ENCODE measurements around the gene ICE2. TPM values are rescaled to one million over a fixed set of nuclear protein-coding genes. Genes with fewer than 3 reads are reported as not detected.

ICE2 gene
- polyA plus RNA-seq, 1 of the 3 experiments (the other 2 are of a cell fraction) = 19.0 TPM

DNA sequence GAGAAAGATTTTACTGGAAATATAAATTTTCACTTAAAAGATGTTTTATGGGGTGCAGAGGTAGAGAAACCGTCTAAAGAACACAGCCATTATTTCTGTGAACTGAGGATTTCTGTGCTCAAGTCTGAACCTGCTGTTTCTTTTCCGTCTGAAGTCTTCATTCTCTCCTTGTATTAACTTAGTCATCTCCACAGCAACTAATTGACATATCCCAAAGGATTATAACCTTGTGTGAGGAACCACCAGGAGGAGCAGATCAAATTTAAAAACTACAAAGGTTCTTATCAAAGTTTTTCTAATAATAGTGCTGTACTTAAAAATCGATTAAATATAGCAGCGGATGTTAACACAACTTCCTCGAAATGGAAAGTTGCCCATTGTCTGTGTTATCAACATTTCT lies 31.1 kb upstream of the ICE2 start:
- H3K9ac ChIP-seq = no peak overlapping the region
- POLR2A ChIA-PET = no interaction called here
- CTCF ChIA-PET = interaction anchor here (0.7 to 10.8 kb wide), 4 partner anchors 8 to 95 kb away, joined by 3 to 99 read pairs (median 4); no protein-coding TSS in a partner anchor
- H3K9me2 ChIP-seq = no peaks in the 10 kb centered on the region
- TF ChIP-seq POLR2AphosphoS5 (IDR thresholded peaks at IDR 0.05; ENCODE audit: low read depth, low read length) = no peak
- H3K27me3 ChIP-seq (ENCODE audit: insufficient read depth) = no peaks in the 10 kb centered on the region
- no peak overlapping the region for H3K4me3 ChIP-seq (ENCODE audit: low read depth in 2 of 2, low read length in 1 of 2)
- 90% methylated on average over 5 of the region's 5 CpGs for WGBS (ENCODE audit: low lambda C conversion rate)
- H3K4me1 ChIP-seq (ENCODE audit: control insufficient read depth in 1 of 2, insufficient read depth in 2 of 2, low read depth in 1 of 2, low read length in 1 of 2) = peaks cover 0 to 2% of the 10 kb centered on the region in 2 experiments; a peak in 2 of 4 replicates
- no peak for DNase-seq
- peaks cover 4% of the 10 kb centered on the region for H3F3A ChIP-seq (replicated peaks; ENCODE audit: insufficient read depth)
- H3K9me3 ChIP-seq = no peaks in the 10 kb centered on the region
- H3K36me3 ChIP-seq (replicated peaks in 1 of 2; ENCODE audit: control insufficient read depth in 1 of 2, insufficient read depth in 2 of 2, low read length in 1 of 2) = peaks cover 0 to 2% of the 10 kb centered on the region in 2 experiments
- no peaks in the 10 kb centered on the region for H4K20me1 ChIP-seq (ENCODE audit: insufficient read depth)
- no peaks in the 10 kb centered on the region for H3K79me2 ChIP-seq (ENCODE audit: insufficient read depth)
- H2AFZ ChIP-seq (ENCODE audit: low read depth) = no peak overlapping the region
- H3K27ac ChIP-seq (ENCODE audit: low read depth in 2 of 2, low read length in 1 of 2) = no peak overlapping the region
- no peak overlapping the region for H3K4me2 ChIP-seq

- ChIA-PET CTCF (interaction anchor here (1.6 to 10.8 kb wide), 6 partner anchors 7 to 1326 kb away, joined by 4 to 99 read pairs (median 14); no protein-coding TSS in a partner anchor), POLR2A (no interaction called here)
- Histone ChIP-seq H3K9me2 (no peaks in the 10 kb centered on the region), H3F3A (replicated peaks; ENCODE audit: insufficient read depth) (peaks cover 4% of the 10 kb centered on the region), H4K20me1 (ENCODE audit: insufficient read depth) (no peaks in the 10 kb centered on the region), H3K27ac (ENCODE audit: low read depth in 2 of 2, low read length in 1 of 2) (no peak overlapping the region), H3K36me3 (replicated peaks in 1 of 2; ENCODE audit: control insufficient read depth in 1 of 2, insufficient read depth in 2 of 2, low read length in 1 of 2) (peaks cover 0 to 2% of the 10 kb centered on the region in 2 experiments), H3K4me2 (no peak overlapping the region), H3K9ac (no peak overlapping the region), H3K9me3 (no peaks in the 10 kb centered on the region), H3K27me3 (ENCODE audit: insufficient read depth) (no peaks in the 10 kb centered on the region), H2AFZ (ENCODE audit: low read depth) (no peak overlapping the region), H3K4me1 (ENCODE audit: control insufficient read depth in 1 of 2, insufficient read depth in 2 of 2, low read depth in 1 of 2, low read length in 1 of 2) (peaks cover 0 to 2% of the 10 kb centered on the region in 2 experiments; a peak in 2 of 4 replicates), H3K79me2 (ENCODE audit: insufficient read depth) (no peaks in the 10 kb centered on the region), H3K4me3 (ENCODE audit: low read depth in 2 of 2, low read length in 1 of 2) (no peak overlapping the region)
- TF ChIP-seq CTCF (IDR thresholded peaks at IDR 0.05) = no peak
- WGBS (ENCODE audit: low lambda C conversion rate) = 91% methylated on average over 3 of the region's 3 CpGs
- DNase-seq = no peak
Measured at GRCh38 chr15:60509470-60509869, 30.5 kb upstream of the ICE2 start.

DNA sequence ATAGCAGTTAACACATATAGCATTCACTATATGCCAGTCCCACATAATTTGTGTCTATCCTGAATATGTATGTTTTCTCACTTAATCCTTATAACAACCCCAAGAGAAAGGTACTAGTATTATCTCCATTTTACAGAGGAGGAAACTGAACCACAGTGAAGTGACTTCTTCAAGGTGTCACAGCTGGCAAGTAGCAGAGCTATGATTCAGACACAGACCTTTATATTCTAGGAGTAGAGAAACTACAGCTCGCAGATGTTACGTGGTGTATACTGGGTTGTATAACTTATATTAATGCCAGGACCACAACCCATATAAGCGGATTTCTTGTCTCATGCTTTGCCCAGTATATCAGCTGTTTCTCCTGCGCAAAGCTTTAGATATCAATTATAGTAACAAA lies 29.5 kb upstream of the ICE2 start:
- Histone ChIP-seq H2AFZ (ENCODE audit: low read depth) (no peak overlapping the region), H4K20me1 (ENCODE audit: insufficient read depth) (no peaks in the 10 kb centered on the region), H3K9me2 (no peaks in the 10 kb centered on the region), H3K27me3 (ENCODE audit: insufficient read depth) (no peaks in the 10 kb centered on the region), H3K36me3 (replicated peaks in 1 of 2; ENCODE audit: control insufficient read depth in 1 of 2, insufficient read depth in 2 of 2, low read length in 1 of 2) (peaks cover 0 to under 1% of the 10 kb centered on the region in 2 experiments), H3K4me2 (no peak overlapping the region), H3F3A (replicated peaks; ENCODE audit: insufficient read depth) (peaks cover 4% of the 10 kb centered on the region), H3K79me2 (ENCODE audit: insufficient read depth) (no peaks in the 10 kb centered on the region), H3K4me3 (ENCODE audit: low read depth in 2 of 2, low read length in 1 of 2) (no peak overlapping the region), H3K4me1 (ENCODE audit: control insufficient read depth in 1 of 2, insufficient read depth in 2 of 2, low read depth in 1 of 2, low read length in 1 of 2) (peaks cover 0 to 2% of the 10 kb centered on the region in 2 experiments; a peak in 2 of 4 replicates), H3K9ac (no peak overlapping the region), H3K9me3 (no peaks in the 10 kb centered on the region), H3K27ac (ENCODE audit: low read depth in 2 of 2, low read length in 1 of 2) (no peak overlapping the region)
- POLR2A ChIA-PET = no interaction called here
- 90% methylated on average over 4 of the region's 4 CpGs for WGBS (ENCODE audit: low lambda C conversion rate)
- CTCF ChIA-PET = interaction anchor here (0.6 to 10.8 kb wide), 16 partner anchors 8 to 1327 kb away, joined by 3 to 99 read pairs (median 4); no protein-coding TSS in a partner anchor
- DNase-seq = no peak
- no peak for TF ChIP-seq YY1 (IDR thresholded peaks at IDR 0.05; ENCODE audit: low read depth)
- no peak for TF ChIP-seq TCF12 (IDR thresholded peaks at IDR 0.05)
- no peak for TF ChIP-seq CTCF (IDR thresholded peaks at IDR 0.05)
